Memory B cell (primary cell): ENCODE data around the gene TRIP4.

Experiments used
- ATAC-seq: fragments of 150-1000 bp; cut with Tn5 transposase; 2 replicates; pipeline ENCODE4 v1.10.0; 2021; ENCODE audit warnings: low read depth, mild to moderate bottlenecking, moderate library complexity
- DNase-seq, 2 donors: peaks; one replicate each; pipeline ENCODE4 v3.0.0; 2022; ENCODE audit warnings: low spot score in 2 of 2
- H3K27ac Mint-ChIP-seq: one replicate; pipeline ENCODE4 v1.8.0; 2022; ENCODE audit warnings: mild to moderate bottlenecking, moderate library complexity, mixed read lengths
- H3K27me3 Mint-ChIP-seq: one replicate; pipeline ENCODE4 v1.8.0; 2022; ENCODE audit warnings: mixed read lengths
- H3K36me3 Mint-ChIP-seq: one replicate; pipeline ENCODE4 v1.8.0; 2022; ENCODE audit warnings: mild to moderate bottlenecking, mixed read lengths
- H3K4me1 Mint-ChIP-seq: one replicate; pipeline ENCODE4 v1.8.0; 2022; ENCODE audit warnings: mixed read lengths
- H3K4me3 Mint-ChIP-seq: one replicate; pipeline ENCODE4 v1.8.0; 2022; ENCODE audit warnings: mild to moderate bottlenecking, moderate library complexity, mixed read lengths
- H3K9me3 Mint-ChIP-seq: one replicate; pipeline ENCODE4 v1.8.0; 2022; ENCODE audit warnings: mixed read lengths

TRIP4 gene

DNA sequence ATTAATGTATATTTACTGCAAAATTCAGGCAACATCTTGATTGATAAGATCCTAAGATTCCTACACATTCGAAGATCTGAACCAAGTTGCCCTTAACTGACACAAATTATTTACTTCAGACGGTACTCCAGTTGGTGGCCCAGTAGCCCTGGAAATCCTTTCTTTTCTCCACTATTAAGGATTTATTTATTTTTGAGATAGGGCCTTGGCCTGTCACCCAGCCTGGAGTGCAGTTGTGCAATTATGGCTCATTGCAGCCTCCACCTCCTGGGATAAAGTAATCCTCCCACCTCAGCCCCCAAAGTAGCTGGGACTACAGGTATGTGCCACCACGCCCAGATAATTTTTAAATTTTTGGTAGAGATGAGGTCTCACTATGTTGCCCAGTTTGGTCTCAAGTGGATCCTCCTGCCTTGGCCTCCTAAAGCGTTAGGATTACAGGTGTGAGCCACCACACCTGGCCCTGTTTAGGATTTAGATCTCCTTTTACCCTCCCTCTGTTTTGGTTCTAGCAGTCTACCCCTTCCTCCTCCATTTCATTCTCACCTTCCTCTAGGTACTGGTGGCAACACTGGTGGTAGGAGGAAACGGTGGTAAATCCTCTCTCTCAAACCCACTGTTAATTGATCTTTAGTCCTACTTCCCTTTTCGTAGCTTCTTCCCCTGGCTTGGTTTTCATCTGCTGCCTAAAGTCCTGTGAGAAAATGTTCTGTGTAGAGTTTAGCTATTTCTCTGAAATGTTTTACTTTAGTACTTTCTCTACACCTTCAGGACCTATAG lies 60.1 kb downstream of the TRIP4 start:
- H3K36me3 Mint-ChIP-seq = peaks cover 13% of the 10 kb centered on the region
- peak; percentile 93 for ATAC-seq

DNA sequence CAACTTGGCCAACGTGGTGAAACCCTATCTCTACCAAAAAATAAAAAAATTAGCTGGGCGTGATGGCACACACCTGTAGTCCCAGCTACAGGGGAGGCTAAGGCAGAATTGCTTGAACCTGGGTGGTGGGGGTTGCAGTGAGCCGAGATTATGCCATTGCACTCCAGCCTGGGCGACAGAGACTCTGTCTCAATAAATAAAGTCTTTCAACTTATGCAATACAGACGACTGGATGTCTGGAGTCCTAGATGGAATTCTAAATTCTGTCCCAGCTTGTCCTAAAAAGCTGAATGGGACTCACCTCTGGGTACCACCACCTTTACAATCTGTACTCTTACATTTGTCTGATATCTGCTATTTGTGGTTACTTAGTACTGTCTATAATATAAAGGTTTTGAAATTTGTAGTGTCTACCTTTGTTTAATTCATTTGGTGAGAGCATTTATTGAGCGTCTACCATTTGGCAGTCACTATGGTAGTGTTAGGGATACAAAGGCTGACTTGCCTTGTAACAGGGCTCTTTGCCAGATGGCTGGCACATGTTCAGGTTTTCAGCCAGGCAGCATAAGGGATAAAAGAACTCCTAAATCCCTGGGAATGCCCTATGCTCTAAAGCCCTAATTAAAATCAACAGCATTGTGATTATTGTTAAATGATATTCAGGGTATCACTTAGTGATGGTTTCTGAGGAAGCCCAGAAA lies 65.5 kb downstream of the TRIP4 start:
- Mint-ChIP-seq H3K27me3 (no peaks in the 10 kb centered on the region), H3K4me3 (no peak overlapping the region), H3K4me1 (peaks cover 14% of the 10 kb centered on the region), H3K27ac (peak overlapping the region; percentile 21), H3K36me3 (no peaks in the 10 kb centered on the region), H3K9me3 (no peaks in the 10 kb centered on the region)
- ATAC-seq (no peak), DNase-seq (no peak)

More for the DNA sequence above, 60.1 kb downstream of the TRIP4 start:
- Mint-ChIP-seq H3K9me3 (no peaks in the 10 kb centered on the region), H3K27ac (peak overlapping the region; percentile 26), H3K4me1 (peaks cover 8% of the 10 kb centered on the region), H3K27me3 (no peaks in the 10 kb centered on the region), H3K4me3 (no peak overlapping the region)
- DNase-seq = no peak

DNA sequence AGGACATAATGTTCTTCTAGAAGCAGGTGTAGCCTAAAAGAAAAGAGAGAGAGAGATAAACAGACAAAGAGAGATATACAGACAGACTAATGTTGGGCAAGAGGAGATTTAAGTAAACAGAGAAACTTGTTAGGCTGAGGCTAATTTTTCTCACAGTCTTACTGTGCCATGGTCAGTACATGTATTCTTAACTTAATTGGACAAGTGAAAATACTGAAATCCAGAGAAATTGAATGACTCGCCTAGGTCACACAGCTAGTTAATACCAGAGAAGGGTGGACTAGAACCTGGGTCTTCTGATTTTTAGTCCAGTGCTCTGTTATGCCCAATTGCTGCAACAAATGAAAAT lies 66.0 kb downstream of the TRIP4 start:
- Mint-ChIP-seq H3K36me3 (no peaks in the 10 kb centered on the region), H3K4me3 (no peak overlapping the region), H3K27ac (peak overlapping the region; percentile 21), H3K27me3 (no peaks in the 10 kb centered on the region), H3K9me3 (no peaks in the 10 kb centered on the region), H3K4me1 (peaks cover 13% of the 10 kb centered on the region)
- ATAC-seq (no peak), DNase-seq (no peak)

DNA sequence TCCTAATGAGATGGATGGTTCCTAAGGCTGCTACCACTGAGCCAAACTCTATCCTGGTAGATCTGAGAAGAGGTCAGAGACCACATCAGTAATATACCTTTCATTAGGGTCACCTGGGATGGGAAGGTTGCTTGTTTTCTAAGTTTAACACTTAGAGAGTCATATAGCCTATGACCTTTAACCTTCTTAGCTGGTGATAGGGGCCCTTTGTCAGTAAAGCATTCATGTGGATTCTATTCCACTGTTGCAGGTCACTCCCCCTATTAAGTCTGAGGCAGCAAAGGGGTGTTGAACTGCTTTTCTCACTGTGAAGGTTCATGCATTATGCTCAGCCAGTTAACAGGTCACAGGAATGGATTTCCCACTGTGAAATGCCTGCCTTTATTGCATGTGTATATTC lies 66.6 kb downstream of the TRIP4 start:
- ATAC-seq (no peak), DNase-seq (no peak)
- H3K27me3 Mint-ChIP-seq = no peaks in the 10 kb centered on the region
- H3K4me3 Mint-ChIP-seq = no peak overlapping the region
- no peaks in the 10 kb centered on the region for H3K36me3 Mint-ChIP-seq
- H3K4me1 Mint-ChIP-seq = peaks cover 13% of the 10 kb centered on the region
- H3K9me3 Mint-ChIP-seq = no peaks in the 10 kb centered on the region
- H3K27ac Mint-ChIP-seq = no peak overlapping the region

DNA sequence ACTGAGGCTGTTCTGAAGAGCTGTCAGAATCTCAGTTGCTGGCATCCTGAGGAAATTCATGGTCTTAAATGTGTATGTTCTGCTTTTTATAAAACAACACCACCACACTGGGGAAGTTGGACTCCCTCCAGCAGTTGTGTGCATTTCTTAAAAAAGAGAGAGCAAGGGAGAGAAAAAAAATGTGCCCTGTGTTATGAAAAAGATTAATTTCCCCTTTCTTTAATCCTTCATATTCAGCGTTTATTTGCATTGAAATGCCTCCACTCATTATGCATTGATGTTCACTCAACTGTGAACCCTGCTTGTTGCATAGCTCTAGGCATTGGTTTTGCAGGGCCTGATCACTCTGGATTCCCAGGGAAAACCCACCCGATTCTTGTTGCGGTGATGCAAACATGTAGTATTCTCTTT lies 68.3 kb downstream of the TRIP4 start:
- H3K4me3 Mint-ChIP-seq = peak overlapping the region; percentile 6
- no peaks in the 10 kb centered on the region for H3K36me3 Mint-ChIP-seq
- no peaks in the 10 kb centered on the region for H3K9me3 Mint-ChIP-seq
- H3K4me1 Mint-ChIP-seq = peaks cover 22% of the 10 kb centered on the region
- DNase-seq (peak in 1 of 2 donors; percentile 9), ATAC-seq (peak; percentile 59)
- H3K27me3 Mint-ChIP-seq = no peaks in the 10 kb centered on the region
- H3K27ac Mint-ChIP-seq = no peak overlapping the region

DNA sequence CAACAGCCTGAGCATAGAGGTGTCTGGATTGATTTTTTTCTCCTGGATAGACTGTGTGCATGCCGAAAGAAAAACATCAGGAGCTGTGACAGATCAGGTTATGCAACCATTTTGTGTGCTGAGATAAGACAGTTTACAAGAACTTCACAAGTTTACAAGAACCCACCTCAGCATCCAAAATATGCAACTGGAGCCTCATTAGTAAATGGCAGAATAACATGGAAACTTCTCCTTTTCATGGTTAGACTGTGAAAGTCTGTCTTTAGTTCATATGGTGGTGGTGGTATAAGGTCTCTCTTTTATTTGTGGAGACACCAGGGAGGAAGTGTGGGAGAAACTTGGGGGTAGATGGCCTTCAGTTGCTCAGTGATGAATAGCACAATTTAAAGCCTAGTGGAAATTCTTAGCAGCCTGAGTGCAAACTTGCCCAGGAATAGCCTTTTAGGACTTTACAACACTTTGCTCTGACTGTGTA lies 69.0 kb downstream of the TRIP4 start:
- no peak for ATAC-seq
- no peak for DNase-seq

DNA sequence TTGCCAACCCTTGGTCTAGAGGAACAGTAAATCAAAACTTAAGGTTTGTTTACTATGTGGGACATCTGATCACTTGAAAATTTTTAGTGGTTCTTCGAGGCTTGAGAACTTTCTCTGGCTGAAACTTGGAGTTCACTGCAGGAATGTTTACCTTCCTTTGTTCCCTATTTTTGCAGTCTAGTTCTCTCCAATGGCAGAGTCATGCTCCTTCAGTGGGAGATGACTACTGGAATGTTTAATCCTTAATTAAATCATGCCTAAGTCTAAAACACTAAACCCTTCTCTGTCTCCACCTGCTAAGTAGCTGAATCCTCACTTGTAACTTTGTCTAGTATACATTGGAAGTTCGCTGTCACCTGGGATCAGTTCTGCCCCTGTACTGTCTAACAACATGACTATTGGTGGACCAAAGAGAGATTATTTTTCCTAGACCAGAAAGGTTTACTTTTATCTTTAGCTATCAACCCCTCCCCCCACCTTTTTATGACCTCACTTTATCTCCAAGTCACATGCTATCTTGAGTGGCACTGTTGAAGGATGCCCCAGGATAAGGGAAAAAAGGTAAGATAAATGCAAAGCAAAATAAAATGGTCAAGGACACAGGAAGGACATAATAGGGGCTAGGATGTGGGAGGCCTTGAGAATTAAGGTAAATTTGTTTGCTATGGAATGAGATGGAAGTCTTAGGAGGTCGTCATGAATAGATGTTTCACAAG lies 71.6 kb downstream of the TRIP4 start:
- DNase-seq (no peak), ATAC-seq (no peak)
- peaks cover 35% of the 10 kb centered on the region for H3K4me1 Mint-ChIP-seq
- peak overlapping the region; percentile 14 for H3K27ac Mint-ChIP-seq
- H3K9me3 Mint-ChIP-seq = no peaks in the 10 kb centered on the region
- no peaks in the 10 kb centered on the region for H3K27me3 Mint-ChIP-seq
- H3K4me3 Mint-ChIP-seq = peak overlapping the region; percentile 89
- H3K36me3 Mint-ChIP-seq = no peaks in the 10 kb centered on the region

More for the DNA sequence above, 69.0 kb downstream of the TRIP4 start:
- no peaks in the 10 kb centered on the region for H3K36me3 Mint-ChIP-seq
- no peak overlapping the region for H3K27ac Mint-ChIP-seq
- no peak overlapping the region for H3K4me3 Mint-ChIP-seq
- peaks cover 27% of the 10 kb centered on the region for H3K4me1 Mint-ChIP-seq
- H3K27me3 Mint-ChIP-seq = no peaks in the 10 kb centered on the region
- no peaks in the 10 kb centered on the region for H3K9me3 Mint-ChIP-seq

DNA sequence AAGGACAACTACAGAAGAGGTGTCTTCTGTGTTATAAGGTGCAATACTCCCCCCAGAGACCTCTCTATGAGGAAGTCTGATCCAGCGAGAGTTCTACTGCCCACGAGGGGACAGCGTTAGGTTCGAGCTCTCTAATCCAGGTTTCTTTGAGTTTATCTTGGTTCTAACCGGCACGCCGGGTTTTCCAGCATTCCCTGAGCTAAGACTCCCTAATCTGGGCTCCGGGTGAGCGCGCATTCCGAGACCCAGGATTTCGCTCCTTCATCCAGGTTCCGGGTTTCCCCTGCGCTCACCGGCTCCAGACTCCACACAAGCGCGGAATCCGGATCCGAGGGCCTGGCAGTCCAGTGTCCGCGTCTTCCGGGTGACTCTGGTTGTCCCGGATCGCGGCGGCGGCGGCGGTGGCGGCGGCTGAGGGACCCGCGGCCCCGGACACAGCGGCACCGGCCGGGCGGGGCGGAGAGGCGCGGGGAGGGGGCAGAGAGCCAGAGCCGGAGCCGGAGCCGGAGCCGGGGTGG lies 72.6 kb downstream of the TRIP4 start, which contains the start of gene ZNF609:
Gene ZNF609, plus strand, starts transcription at position 373 of the 518 bp plus-strand sequence. CDS start 38,842 bp downstream, outside the sequence.
- Mint-ChIP-seq H3K4me3 (peak within 1 kb of the TSS; percentile 89), H3K4me1 (peaks cover 43% of the 10 kb centered on the region), H3K9me3 (no peaks in the 10 kb centered on the region), H3K27ac (peak within 1 kb of the TSS; percentile 14), H3K36me3 (no peaks in the 10 kb centered on the region), H3K27me3 (no peaks in the 10 kb centered on the region)
- DNase-seq (peak; percentile 88 to 97), ATAC-seq (peak; percentile 67)

DNA sequence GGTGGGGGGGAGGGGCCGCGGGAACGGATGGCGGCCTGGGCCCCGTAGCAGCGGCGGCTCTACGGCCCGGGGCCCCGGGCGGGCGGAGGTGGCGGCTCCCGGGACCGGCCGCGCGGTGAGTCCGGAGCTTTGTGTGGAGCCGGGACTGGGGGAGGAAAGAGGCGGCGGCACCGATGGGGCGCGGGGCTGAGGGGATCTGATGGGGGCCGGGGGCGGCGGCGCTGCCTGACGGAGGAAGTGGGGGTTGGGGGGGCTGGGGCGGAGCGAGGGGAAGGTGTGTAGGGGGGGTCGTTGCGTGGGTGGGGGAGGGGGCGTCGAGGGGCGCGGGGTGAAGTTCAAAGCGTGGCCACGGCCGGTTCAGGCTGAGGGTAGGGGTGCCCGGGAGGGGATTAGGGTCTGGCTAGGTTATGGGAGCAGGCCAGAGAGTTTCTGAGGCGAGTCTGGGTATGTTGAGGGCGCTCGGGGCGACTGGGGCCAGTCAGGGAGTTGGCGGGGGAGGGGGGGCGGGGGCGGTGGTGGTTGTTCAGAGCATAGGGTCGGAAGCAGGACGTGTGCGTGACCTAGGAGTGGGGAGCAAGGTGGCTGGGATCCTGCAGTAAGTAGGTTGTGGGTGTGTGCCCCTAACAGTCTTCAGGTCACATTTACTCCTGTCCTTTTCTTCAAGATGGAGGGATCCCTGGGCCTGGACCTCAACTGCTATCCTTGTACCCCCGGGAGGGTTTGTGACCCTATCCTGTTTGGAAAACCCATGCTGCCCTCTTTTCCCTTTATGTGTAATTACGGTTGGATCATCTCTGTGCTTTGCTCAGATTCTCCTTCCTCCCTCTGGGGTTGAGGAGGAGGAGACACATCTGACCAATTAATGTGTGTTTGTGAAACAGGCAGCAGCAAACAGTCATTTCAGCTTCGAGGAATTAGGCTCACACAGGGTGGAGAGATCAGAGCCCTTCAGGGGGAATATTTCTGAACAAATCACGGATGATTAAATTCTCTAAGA lies 73.4 kb downstream of the TRIP4 start:
- ATAC-seq (peak; percentile 40), DNase-seq (peak in 1 of 2 donors; percentile 24)
- Mint-ChIP-seq H3K4me1 (peaks cover 39% of the 10 kb centered on the region), H3K36me3 (no peaks in the 10 kb centered on the region), H3K27ac (peak overlapping the region; percentile 14), H3K4me3 (peak overlapping the region; percentile 89), H3K27me3 (no peaks in the 10 kb centered on the region), H3K9me3 (no peaks in the 10 kb centered on the region)

DNA sequence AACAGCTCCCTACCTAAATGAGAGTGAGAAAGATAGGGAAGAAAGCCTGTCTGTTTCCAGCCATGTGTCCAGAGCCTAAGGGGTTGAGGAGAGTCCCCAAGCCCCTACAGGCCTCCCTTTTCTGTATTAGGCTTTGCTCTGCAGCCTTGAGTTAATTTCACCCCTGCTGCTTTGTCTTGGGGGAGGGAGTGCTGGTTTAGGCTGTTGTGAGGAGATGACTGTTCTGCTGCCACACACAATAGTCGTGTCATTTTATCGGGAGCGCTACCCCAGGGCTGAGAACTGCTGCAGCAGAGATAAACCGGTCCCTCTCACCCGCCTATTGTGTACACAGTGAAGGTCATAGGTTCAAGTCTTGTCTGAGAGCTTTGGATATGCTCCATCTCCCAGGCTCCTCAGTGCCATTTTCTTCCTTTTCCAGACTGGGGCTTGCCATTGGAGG lies 74.1 kb downstream of the TRIP4 start:
- no peaks in the 10 kb centered on the region for H3K36me3 Mint-ChIP-seq
- peak overlapping the region; percentile 89 for H3K4me3 Mint-ChIP-seq
- peaks cover 37% of the 10 kb centered on the region for H3K4me1 Mint-ChIP-seq
- H3K27me3 Mint-ChIP-seq = no peaks in the 10 kb centered on the region
- DNase-seq (no peak), ATAC-seq (peak; percentile 5)
- H3K27ac Mint-ChIP-seq = peak overlapping the region; percentile 14
- no peaks in the 10 kb centered on the region for H3K9me3 Mint-ChIP-seq

DNA sequence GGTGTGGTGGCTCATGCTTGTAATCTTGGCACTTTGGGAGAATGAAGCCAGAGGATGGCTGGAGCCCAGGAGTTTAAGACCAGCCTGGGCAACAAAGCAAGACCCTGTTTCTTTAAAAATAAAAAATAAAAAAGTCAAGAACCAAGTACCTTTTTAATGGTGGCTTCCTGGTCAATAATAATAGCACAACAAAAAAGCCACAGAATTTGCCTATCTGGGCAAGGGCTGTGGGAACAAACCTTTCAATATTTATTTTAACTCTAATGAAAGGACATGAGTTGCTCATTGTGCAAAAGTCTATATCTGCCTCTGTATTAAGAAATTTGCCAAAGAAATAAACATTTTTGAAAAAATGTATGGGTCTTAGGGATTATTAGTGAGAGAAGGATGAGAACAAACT lies 74.9 kb downstream of the TRIP4 start:
- Mint-ChIP-seq H3K36me3 (no peaks in the 10 kb centered on the region), H3K27me3 (no peaks in the 10 kb centered on the region), H3K27ac (no peak overlapping the region), H3K4me1 (peaks cover 41% of the 10 kb centered on the region), H3K4me3 (peak overlapping the region; percentile 89), H3K9me3 (no peaks in the 10 kb centered on the region)
- no peak for DNase-seq
- ATAC-seq = no peak

DNA sequence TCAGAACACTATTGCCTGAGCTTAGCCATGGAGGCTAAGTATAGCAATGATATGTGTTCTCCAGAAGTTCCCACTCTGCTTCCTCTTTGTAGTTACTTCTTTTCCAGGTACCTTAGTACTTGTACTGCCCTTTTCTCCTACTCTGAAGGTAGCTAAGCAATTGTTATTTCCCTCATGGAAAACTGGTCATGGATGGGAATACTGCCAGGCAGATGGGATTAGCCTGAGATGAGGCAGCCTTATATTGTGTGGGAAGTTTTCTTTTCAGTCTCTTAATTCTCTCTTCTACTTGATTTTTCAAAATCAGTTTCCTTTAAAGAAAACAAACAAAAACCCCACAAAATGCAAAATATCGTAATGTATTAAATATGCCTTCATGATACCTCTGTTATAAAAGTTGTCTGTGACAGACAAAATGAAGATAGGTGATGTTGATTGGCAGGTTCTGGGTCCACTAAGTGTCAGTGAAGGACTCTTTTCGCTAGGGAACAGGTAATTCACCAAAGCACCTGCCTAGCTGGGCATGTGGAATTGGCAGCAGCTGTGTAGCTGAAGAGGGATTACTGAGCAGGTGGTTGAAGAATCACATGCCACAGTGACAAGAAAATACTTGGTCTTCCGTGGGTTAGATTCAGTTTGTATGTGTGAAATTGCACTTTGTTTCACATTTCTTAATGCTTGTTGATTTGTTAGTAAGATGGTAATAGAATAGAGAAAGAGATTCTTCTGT lies 76.8 kb downstream of the TRIP4 start:
- no peak for DNase-seq
- ATAC-seq = no peak
- H3K36me3 Mint-ChIP-seq = peaks cover 5% of the 10 kb centered on the region
- H3K27me3 Mint-ChIP-seq = no peaks in the 10 kb centered on the region
- H3K4me3 Mint-ChIP-seq = peak overlapping the region; percentile 37
- no peaks in the 10 kb centered on the region for H3K9me3 Mint-ChIP-seq
- H3K4me1 Mint-ChIP-seq = peaks cover 43% of the 10 kb centered on the region
- H3K27ac Mint-ChIP-seq = no peak overlapping the region
